H9 (cell line): Measurements from ENCODE around the gene CD93. TPM values are rescaled to one million over a fixed set of nuclear protein-coding genes. Genes with fewer than 3 reads are reported as not detected.

Experiments used
- DNase-seq: peaks from one replicate; pipeline ENCODE4 v3.0.0-alpha.2; 2017
- H2AFZ ChIP-seq: one replicate; pipeline ENCODE4 v1.6.1; 2013; ENCODE audit warnings: mild to moderate bottlenecking, low read length, control low read depth, moderate library complexity
- H2AK5ac ChIP-seq: 2 replicates; pipeline ENCODE4 v1.6.1; 2013; ENCODE audit warnings: low read length, control low read depth, mixed read lengths; ENCODE audit not compliant: insufficient read length
- H2BK120ac ChIP-seq: one replicate; pipeline ENCODE4 v1.6.1; 2013; ENCODE audit warnings: low read depth, mild to moderate bottlenecking, low read length, control low read depth, inconsistent platforms; ENCODE audit not compliant: poor library complexity, severe bottlenecking
- H2BK12ac ChIP-seq: 2 replicates; pipeline ENCODE4 v1.6.1; 2013; ENCODE audit warnings: low read length, control low read depth, mixed read lengths, low read depth; ENCODE audit not compliant: insufficient read length
- H2BK15ac ChIP-seq: 2 replicates; pipeline ENCODE4 v1.6.1; 2013; ENCODE audit warnings: low read depth, low read length, control low read depth
- H2BK20ac ChIP-seq: one replicate; pipeline ENCODE4 v1.6.1; 2013; ENCODE audit warnings: low read depth, mild to moderate bottlenecking, low read length, control low read depth, inconsistent platforms; ENCODE audit not compliant: poor library complexity, severe bottlenecking
- H2BK5ac ChIP-seq: 2 replicates; pipeline ENCODE4 v1.6.1; 2013; ENCODE audit warnings: low read length, control low read depth, mixed read lengths; ENCODE audit not compliant: insufficient read length
- H3K14ac ChIP-seq: 2 replicates; pipeline ENCODE4 v1.6.1; 2013; ENCODE audit warnings: low read length, control low read depth; ENCODE audit not compliant: insufficient read depth
- H3K18ac ChIP-seq: 2 replicates; pipeline ENCODE4 v1.6.1; 2013; ENCODE audit warnings: low read depth, mild to moderate bottlenecking, mixed read lengths, low read length, control low read depth; ENCODE audit not compliant: insufficient read length
- H3K23ac ChIP-seq: 2 replicates; pipeline ENCODE4 v1.6.1; 2013; ENCODE audit warnings: low read length, control low read depth, mixed read lengths, low read depth; ENCODE audit not compliant: insufficient read length
- H3K23me2 ChIP-seq: 2 replicates; pipeline ENCODE4 v1.6.1; 2013; ENCODE audit warnings: low read depth, mild to moderate bottlenecking, mixed read lengths, low read length, control low read depth; ENCODE audit not compliant: insufficient read length, poor library complexity, severe bottlenecking
- H3K27ac ChIP-seq: 2 replicates; pipeline ENCODE4 v1.5.1; 2013; ENCODE audit warnings: low read length, control low read depth, mixed read lengths, low read depth; ENCODE audit not compliant: insufficient read length
- H3K27me3 ChIP-seq: 2 replicates; pipeline ENCODE4 v1.6.1; 2013; ENCODE audit warnings: low read length, control low read depth, inconsistent platforms; ENCODE audit not compliant: insufficient read depth
- H3K4ac ChIP-seq: 2 replicates; pipeline ENCODE4 v1.6.1; 2013; ENCODE audit warnings: low read depth, mild to moderate bottlenecking, control low read depth, inconsistent platforms, low read length, moderate library complexity
- H3K4me1 ChIP-seq: 2 replicates; pipeline ENCODE4 v1.6.1; 2013; ENCODE audit warnings: low read length, control low read depth, inconsistent platforms; ENCODE audit not compliant: insufficient read depth
- H3K4me2 ChIP-seq: 2 replicates; pipeline ENCODE4 v1.6.1; 2013; ENCODE audit warnings: low read length, control low read depth, mixed read lengths; ENCODE audit not compliant: insufficient read length, insufficient read depth
- H3K56ac ChIP-seq: 2 replicates; pipeline ENCODE4 v1.6.1; 2013; ENCODE audit warnings: low read depth, mild to moderate bottlenecking, mixed read lengths, low read length, control low read depth; ENCODE audit not compliant: insufficient read length
- H3K79me1 ChIP-seq: 2 replicates; pipeline ENCODE4 v1.6.1; 2013; ENCODE audit warnings: low read depth, mild to moderate bottlenecking, moderate library complexity, low read length, control low read depth, inconsistent platforms; ENCODE audit not compliant: insufficient read depth, poor library complexity, severe bottlenecking
- H3K79me2 ChIP-seq: 2 replicates; pipeline ENCODE4 v1.6.1; 2013; ENCODE audit warnings: low read length, control low read depth, inconsistent platforms; ENCODE audit not compliant: insufficient read depth
- H3K9ac ChIP-seq: 2 replicates; pipeline ENCODE4 v1.6.1; 2013; ENCODE audit warnings: low read length, control low read depth, mixed read lengths; ENCODE audit not compliant: insufficient read length; ENCODE audit errors: extremely low read depth
- H3K9me3 ChIP-seq: one replicate; pipeline ENCODE4 v1.6.1; 2013; ENCODE audit warnings: low read depth, low read length, inconsistent platforms; ENCODE audit not compliant: control insufficient read depth
- H3T11ph ChIP-seq: one replicate; pipeline ENCODE4 v1.6.1; 2013; ENCODE audit warnings: mild to moderate bottlenecking, low read length, control low read depth, inconsistent platforms
- H4K20me1 ChIP-seq: one replicate; pipeline ENCODE4 v1.6.1; 2013; ENCODE audit not compliant: control insufficient read depth, insufficient read length, insufficient read depth
- H4K5ac ChIP-seq: 2 replicates; pipeline ENCODE4 v1.6.1; 2013; ENCODE audit warnings: low read depth, mild to moderate bottlenecking, mixed read lengths, low read length, control low read depth; ENCODE audit not compliant: insufficient read length
- H4K8ac ChIP-seq: replicated peaks from 2 replicates; pipeline ENCODE4 v1.6.1; 2013; ENCODE audit warnings: low read length, control low read depth, mixed read lengths, low read depth; ENCODE audit not compliant: insufficient read length
- H4K91ac ChIP-seq: 2 replicates; pipeline ENCODE4 v1.6.1; 2013; ENCODE audit warnings: low read depth, mild to moderate bottlenecking, moderate library complexity, mixed read lengths, low read length, control low read depth; ENCODE audit not compliant: insufficient read length
- H3K27ac Mint-ChIP-seq, 3 experiments: 2 replicates in 2 of 3; 3 replicates in 1 of 3; pipeline ENCODE4 v1.8.0; 2020 to 2021; ENCODE audit warnings: mixed read lengths in 3 of 3, mild to moderate bottlenecking in 1 of 3, moderate library complexity in 1 of 3
- H3K27me3 Mint-ChIP-seq: 2 replicates; pipeline ENCODE4 v1.8.0; 2021; ENCODE audit warnings: low read depth, mild to moderate bottlenecking, moderate library complexity, mixed read lengths
- H3K36me3 Mint-ChIP-seq, 3 experiments: 2 replicates in 2 of 3; 3 replicates in 1 of 3; pipeline ENCODE4 v1.8.0; 2020 to 2021; ENCODE audit warnings: low read depth in 3 of 3, mixed read lengths in 3 of 3; ENCODE audit not compliant: insufficient read depth in 1 of 3
- H3K4me1 Mint-ChIP-seq, 2 experiments: 2 replicates each; pipeline ENCODE4 v1.8.0; 2020; ENCODE audit warnings: mixed read lengths in 2 of 2
- H3K4me3 Mint-ChIP-seq, 2 experiments: 2 replicates in 1 of 2; 3 replicates in 1 of 2; pipeline ENCODE4 v1.8.0; 2020 to 2021; ENCODE audit warnings: mild to moderate bottlenecking in 2 of 2, mixed read lengths in 2 of 2, moderate library complexity in 1 of 2
- H3K9me3 Mint-ChIP-seq, 2 experiments: 2 replicates in 1 of 2; 3 replicates in 1 of 2; pipeline ENCODE4 v1.8.0; 2020; ENCODE audit warnings: mild to moderate bottlenecking in 2 of 2, mixed read lengths in 2 of 2, moderate library complexity in 1 of 2
- CTCF ChIP-seq: fragments of 200-600 bp; sonication (generic); conservative IDR thresholded peaks from 3 replicates; pipeline ENCODE4 v1.8.0; 2021; ENCODE audit warnings: antibody characterized with exemption, mild to moderate bottlenecking
- WGBS: extraction: QIAGEN DNeasy Blood & Tissue Kit; methylation state at CpG from one replicate; pipeline ENCODE4 v1.1.7; 2013; ENCODE audit warnings: missing lambda C conversion rate, low lambda C conversion rate, mixed read lengths; ENCODE audit not compliant: insufficient read length; ENCODE audit errors: extremely low coverage; 5-methylcytosine and 5-hydroxymethylcytosine counted together
- total RNA-seq: library from RNA; stranded (reverse); gene quantifications from 2 replicates; pipeline ENCODE4 v1.2.1, GENCODE V29; 2021

CD93 gene
- total RNA-seq, 1 experiment from 2014 or later: not detected

- Histone ChIP-seq H2BK20ac (no peak overlapping the region), H3K18ac (no peak overlapping the region), H3K14ac (no peak overlapping the region), H4K5ac (no peak overlapping the region), H4K20me1 (no peaks in the 10 kb centered on the region), H3K27ac (no peak overlapping the region), H3K27me3 (no peaks in the 10 kb centered on the region), H2BK120ac (no peak overlapping the region), H3T11ph (no peak overlapping the region), H3K4me1 (no peaks in the 10 kb centered on the region), H3K4me2 (no peak overlapping the region), H3K4ac (no peak overlapping the region), H2BK5ac (no peak overlapping the region), H2AK5ac (no peak overlapping the region), H3K9me3 (no peaks in the 10 kb centered on the region), H2BK12ac (no peak overlapping the region), H3K79me2 (no peaks in the 10 kb centered on the region), H4K91ac (no peak overlapping the region), H3K56ac (no peak overlapping the region), H3K23ac (no peak overlapping the region), H2BK15ac (no peak overlapping the region), H3K23me2 (no peaks in the 10 kb centered on the region), H2AFZ (no peak overlapping the region), H3K9ac (no peak overlapping the region), H3K79me1 (no peaks in the 10 kb centered on the region), H4K8ac (no peak overlapping the region)
- Mint-ChIP-seq H3K27ac (peak overlapping the region in 1 of 3 experiments; percentile 9; a peak in 2 of 7 replicates), H3K36me3 (no peaks in the 10 kb centered on the region), H3K27me3 (peaks cover 8% of the 10 kb centered on the region; the same call in 1 of the 2 replicates), H3K4me1 (peaks cover 8 to 9% of the 10 kb centered on the region in 2 experiments; a peak in 3 of 4 replicates), H3K9me3 (no peaks in the 10 kb centered on the region), H3K4me3 (no peak overlapping the region)
- no CpG with 5 or more reads among the region's 16 CpGs for WGBS
- no peak for DNase-seq
- TF ChIP-seq CTCF: no peak
Observed at GRCh38 chr20:23097636-23098580, 11.8 kb upstream of the CD93 start.
